ENCODE results near the gene IER3.

IER3 gene, protein sequence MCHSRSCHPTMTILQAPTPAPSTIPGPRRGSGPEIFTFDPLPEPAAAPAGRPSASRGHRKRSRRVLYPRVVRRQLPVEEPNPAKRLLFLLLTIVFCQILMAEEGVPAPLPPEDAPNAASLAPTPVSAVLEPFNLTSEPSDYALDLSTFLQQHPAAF

DNA sequence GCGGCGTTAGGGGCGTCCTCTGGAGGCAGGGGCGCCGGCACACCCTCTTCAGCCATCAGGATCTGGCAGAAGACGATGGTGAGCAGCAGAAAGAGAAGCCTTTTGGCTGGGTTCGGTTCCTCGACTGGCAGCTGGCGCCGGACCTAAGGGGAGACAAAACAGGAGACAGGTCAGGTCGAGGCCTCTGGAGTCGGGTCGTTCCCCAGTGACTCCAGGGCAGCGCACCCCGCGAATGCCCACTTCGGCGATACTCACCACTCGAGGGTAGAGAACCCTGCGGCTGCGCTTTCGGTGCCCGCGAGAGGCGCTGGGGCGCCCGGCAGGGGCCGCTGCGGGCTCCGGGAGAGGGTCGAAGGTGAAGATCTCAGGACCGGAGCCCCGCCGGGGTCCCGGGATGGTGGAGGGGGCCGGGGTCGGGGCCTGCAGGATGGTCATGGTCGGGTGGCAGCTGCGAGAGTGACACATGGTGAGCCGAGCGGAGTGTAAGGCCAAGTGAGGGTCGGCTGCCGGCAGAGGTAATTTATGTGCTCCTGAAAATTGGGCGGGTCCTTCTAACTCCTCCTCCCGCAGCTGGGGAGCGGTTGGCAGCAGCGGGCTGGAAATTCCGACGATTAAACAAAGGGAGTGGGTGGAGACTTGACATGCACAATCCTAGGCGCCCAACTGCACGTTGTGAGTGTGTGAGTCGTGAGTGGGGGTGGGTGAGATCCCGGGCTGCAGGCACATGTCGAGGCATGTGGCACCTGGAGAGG lies at the start of gene IER3:
Gene IER3 (minus strand): TSS at position 494 of the 752 bp plus-strand sequence. CDS start 29 bp downstream, at position 465.
- DNase-seq (ENCODE audit: extremely low read depth, low read depth), result peak; percentile 79
- TF ChIP-seq, protein P1, sequence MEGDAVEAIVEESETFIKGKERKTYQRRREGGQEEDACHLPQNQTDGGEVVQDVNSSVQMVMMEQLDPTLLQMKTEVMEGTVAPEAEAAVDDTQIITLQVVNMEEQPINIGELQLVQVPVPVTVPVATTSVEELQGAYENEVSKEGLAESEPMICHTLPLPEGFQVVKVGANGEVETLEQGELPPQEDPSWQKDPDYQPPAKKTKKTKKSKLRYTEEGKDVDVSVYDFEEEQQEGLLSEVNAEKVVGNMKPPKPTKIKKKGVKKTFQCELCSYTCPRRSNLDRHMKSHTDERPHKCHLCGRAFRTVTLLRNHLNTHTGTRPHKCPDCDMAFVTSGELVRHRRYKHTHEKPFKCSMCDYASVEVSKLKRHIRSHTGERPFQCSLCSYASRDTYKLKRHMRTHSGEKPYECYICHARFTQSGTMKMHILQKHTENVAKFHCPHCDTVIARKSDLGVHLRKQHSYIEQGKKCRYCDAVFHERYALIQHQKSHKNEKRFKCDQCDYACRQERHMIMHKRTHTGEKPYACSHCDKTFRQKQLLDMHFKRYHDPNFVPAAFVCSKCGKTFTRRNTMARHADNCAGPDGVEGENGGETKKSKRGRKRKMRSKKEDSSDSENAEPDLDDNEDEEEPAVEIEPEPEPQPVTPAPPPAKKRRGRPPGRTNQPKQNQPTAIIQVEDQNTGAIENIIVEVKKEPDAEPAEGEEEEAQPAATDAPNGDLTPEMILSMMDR (IDR thresholded peaks at IDR 0.05; ENCODE audit: low read depth, low read length), result peak; percentile 77

DNA sequence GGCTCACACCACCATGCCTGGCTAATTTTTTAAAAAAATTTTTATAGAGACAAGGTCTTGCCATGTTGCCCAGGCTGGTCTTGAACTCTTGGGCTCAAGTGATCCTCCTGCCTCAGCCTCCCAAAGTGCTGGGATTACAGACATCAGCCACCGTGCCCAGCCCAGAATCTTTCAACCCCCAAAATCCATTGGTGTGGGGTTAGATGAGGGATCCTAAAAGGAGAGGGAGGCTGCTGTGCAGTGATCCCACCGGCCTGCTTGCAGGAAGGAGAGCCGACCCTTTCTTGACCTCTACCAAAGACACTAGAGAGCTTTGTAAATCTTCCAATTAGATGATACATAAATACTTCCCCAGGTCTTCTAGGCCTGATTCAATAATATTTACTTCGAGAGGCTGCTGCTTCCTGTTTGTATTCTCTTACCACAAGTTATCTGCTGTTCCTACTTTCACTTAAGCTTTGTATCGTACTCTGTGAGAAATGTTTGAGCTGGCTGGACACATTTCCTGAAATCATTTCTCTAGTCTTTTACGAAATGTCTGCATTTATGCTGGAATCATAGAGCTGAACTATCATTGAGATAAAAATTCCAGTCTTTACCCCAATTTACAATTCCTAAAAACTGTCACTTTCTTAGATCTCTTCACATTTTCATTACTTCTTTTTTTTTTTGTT lies 49.3 kb upstream of the IER3 start:
- TF ChIP-seq, protein P1 (IDR thresholded peaks at IDR 0.05; ENCODE audit: low read depth, low read length), result no peak
- DNase-seq (ENCODE audit: extremely low read depth, low read depth), result no peak

DNA sequence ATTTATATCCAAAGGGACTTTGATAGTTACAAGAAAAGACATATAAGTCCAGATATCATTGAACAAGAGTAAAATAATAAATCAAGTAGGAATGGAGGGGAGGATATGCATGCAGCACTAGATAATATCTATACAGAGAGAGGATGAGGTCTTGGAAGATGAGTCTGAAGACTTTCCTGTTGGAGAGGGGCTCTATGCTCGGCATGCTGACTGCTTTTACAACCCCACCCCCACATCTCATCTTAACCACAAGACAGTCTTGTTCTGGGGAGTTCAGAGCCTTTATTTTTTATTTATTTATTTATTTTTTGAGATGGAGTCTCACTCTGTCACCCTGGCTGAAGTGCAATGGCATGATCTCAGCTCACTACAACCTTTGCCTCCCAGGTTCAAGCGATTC lies 48.4 kb upstream of the IER3 start:
- TF ChIP-seq, protein P1 (IDR thresholded peaks at IDR 0.05; ENCODE audit: low read depth, low read length), result no peak
- DNase-seq (ENCODE audit: extremely low read depth, low read depth), result no peak

DNA sequence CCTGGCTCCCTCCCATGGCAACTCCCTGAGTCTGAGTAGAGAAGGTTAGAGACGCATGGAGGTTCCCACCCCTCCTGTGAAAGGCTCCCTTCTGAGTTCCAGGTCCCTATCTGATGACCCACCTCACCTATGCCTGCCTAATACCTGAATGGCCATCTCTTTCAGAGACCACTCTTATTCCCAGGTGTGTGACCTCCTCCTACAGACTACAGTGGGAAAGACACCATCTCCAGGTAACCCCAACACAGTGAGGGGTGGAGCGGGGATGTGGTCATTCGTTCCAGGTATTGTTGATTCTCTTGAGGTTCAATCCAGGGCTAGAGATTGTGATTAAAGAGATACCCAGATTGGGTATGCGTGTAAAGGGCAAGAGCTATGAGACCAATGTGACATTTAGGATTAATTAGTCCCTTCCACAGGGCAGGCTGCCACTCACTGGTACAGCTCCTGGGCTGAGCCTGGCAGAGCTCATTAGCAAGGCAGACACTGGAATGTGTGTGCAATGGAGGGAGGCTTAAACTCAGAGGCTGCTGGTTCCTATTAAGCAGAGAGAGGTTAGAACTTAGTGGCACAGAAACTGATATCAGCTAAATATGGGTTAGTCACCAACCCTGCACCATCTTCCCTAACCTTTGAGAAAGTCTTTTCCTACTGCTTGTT lies 46.5 kb upstream of the IER3 start:
- TF ChIP-seq, protein P1 (IDR thresholded peaks at IDR 0.05; ENCODE audit: low read depth, low read length), result no peak
- DNase-seq (ENCODE audit: extremely low read depth, low read depth), result no peak

DNA sequence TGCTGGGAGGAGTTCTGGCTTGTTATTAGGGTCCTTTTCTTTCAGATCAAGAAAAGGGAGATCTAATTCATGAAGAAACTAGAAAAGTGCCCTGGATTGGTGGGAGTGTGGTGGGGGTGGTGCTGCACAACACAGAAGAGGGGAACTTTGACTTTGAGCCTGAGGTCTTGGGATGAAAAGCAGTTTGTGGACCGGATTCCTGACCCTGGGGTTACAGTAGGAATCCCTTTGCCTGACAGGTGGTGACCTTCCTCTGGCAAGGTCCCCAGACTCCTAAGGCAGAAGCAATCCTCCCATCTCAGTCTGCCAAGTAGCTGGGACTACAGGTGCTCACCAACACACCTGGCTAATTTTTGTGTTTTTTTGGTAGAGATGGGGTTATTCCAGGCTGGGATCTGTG lies 45.3 kb upstream of the IER3 start:
- DNase-seq (ENCODE audit: extremely low read depth, low read depth), result no peak
- TF ChIP-seq, protein P1 (IDR thresholded peaks at IDR 0.05; ENCODE audit: low read depth, low read length), result no peak

DNA sequence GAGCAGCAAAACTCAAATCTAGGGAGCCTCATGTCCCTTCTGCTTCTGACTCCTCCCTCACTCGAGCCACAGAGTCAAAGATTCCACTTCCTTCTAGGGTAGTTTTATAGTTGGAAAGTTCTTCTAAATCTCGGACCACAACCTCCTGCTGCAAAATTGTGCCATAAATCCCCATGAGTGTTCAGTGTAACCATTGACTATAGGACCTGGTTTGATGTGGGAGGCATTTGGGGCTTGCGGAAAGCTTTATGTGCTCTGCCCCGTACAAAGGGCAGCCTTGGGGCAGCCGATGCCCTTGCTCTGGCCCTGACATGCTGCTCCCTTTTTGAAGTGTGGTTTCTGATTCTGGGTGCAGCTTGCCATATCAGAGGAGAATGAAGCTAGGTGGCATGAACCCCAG lies 43.6 kb upstream of the IER3 start:
- DNase-seq (ENCODE audit: extremely low read depth, low read depth), result no peak
- TF ChIP-seq, protein P1 (IDR thresholded peaks at IDR 0.05; ENCODE audit: low read depth, low read length), result no peak

Data from AG09319 (cell line).